Left ventricle myocardium inferior (tissue), 1 donor: ENCODE data around the gene TMEM234. TPM values are rescaled to one million over a fixed set of nuclear protein-coding genes. Genes with fewer than 3 reads are reported as not detected.
A peak's percentile ranks its signal among the peaks of the same experiment; 100 is the strongest.
"Not testable (repeated sequence)": the region's sequence is repeated elsewhere in the genome, so short reads cannot be mapped to it uniquely, and the experiment has no call there.

Source experiments
- DNase-seq: peaks from one replicate; pipeline ENCODE4 v3.0.0-alpha.2; 2020
- H3K27ac ChIP-seq: fragments of 200-600 bp; replicated peaks from 2 replicates; pipeline ENCODE4 v1.8.0; 2021
- H3K27me3 ChIP-seq: fragments of 200-600 bp; 2 replicates; pipeline ENCODE4 v1.8.0; 2021; ENCODE audit warnings: low read depth
- H3K36me3 ChIP-seq: fragments of 200-600 bp; 2 replicates; pipeline ENCODE4 v1.8.0; 2021
- H3K4me1 ChIP-seq: fragments of 200-600 bp; 2 replicates; pipeline ENCODE4 v1.8.0; 2021
- H3K4me3 ChIP-seq: fragments of 200-600 bp; 2 replicates; pipeline ENCODE4 v1.8.0; 2021; ENCODE audit warnings: mild to moderate bottlenecking, moderate library complexity
- H3K9me3 ChIP-seq: fragments of 200-600 bp; replicated peaks from 2 replicates; pipeline ENCODE4 v1.8.0; 2021
- CTCF ChIP-seq: fragments of 200-600 bp; IDR thresholded peaks from 2 replicates; pipeline ENCODE4 v1.8.0; 2021; ENCODE audit warnings: antibody characterized with exemption, mild to moderate bottlenecking, borderline replicate concordance
- intact Hi-C: fragments of 100-400 bp; cut with micrococcal nuclease; formaldehyde crosslinking; loops from one replicate; pipeline ENCODE4 v1.11.0; 2022
- long read RNA-seq: library from polyadenylated mRNA; unstranded; transcript quantifications from one replicate; pipeline ENCODE4 v2.0.0, GENCODE V29; 2021
- total RNA-seq: library from RNA; stranded (reverse); fragmentation: NEBNext Ultra II Directional; extraction: Animal tissue kit (Norgen Biotek cat#: 25700); gene quantifications from one replicate; pipeline ENCODE4 v1.2.1, GENCODE V29; 2021
- donor health status: DM: no; HTN: yes; CAD: no; lungs with severe emphysema.

The TMEM234 gene
- 10.9 TPM for total RNA-seq
- long read RNA-seq, partial matches to known transcripts, result 3 of 11 reads
- long read RNA-seq, other reads (novel, unspliced or antisense), result 2 of 11 reads

GRCh38 chr1:32221980-32222755, at the start of gene TMEM234, which contains the start of gene EIF3I:
Gene TMEM234, minus strand, starts transcription at chr1:32222353. Its CDS starts 31 bp downstream, at chr1:32222322.
Gene EIF3I, plus strand, starts transcription at chr1:32222407. Its CDS starts 35 bp downstream, at chr1:32222442.
- DNase-seq, result peak; percentile 91
- Histone ChIP-seq H3K27ac (peak within 1 kb of the TSS; percentile 92), H3K27me3 (no peaks in the 10 kb centered on the region), H3K9me3 (no peaks in the 10 kb centered on the region), H3K4me3 (peak within 1 kb of the TSS; percentile 98), H3K36me3 (peaks cover 64% of the 10 kb centered on the region), H3K4me1 (peaks cover 44% of the 10 kb centered on the region)
- intact Hi-C loops, result loop anchor here (10.0 kb wide), 1 partner anchor 93 kb away; no protein-coding TSS in a partner anchor
- no peak for TF ChIP-seq CTCF

DNA sequence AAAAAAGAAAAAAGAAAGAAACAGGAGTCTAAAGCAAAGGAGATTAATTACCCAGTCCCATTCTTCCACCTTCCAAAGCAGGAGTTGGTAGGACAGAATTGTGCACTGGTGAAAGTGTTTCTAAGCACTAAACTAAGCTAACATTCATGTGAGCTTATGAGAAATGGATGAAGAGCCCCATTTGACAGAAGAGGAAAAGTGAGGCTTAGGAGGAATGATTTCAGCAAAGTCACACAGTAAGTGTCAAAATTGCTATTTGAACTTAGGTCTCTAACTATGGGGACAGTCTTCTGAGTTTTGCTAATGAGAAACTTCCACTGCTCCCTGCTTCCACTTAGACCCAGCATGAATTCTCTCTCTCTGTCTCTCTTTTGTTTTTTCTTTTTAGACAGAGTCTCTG, 47.6 kb upstream of the TMEM234 start:
- H3K27ac ChIP-seq, result no peak overlapping the region
- H3K4me3 ChIP-seq, result no peak overlapping the region
- DNase-seq, result no peak
- no peak for TF ChIP-seq CTCF
- intact Hi-C loops, result no loop called here
- no peaks in the 10 kb centered on the region for H3K9me3 ChIP-seq
- peaks cover 3% of the 10 kb centered on the region for H3K4me1 ChIP-seq
- no peaks in the 10 kb centered on the region for H3K36me3 ChIP-seq
- peaks cover 34% of the 10 kb centered on the region for H3K27me3 ChIP-seq

DNA sequence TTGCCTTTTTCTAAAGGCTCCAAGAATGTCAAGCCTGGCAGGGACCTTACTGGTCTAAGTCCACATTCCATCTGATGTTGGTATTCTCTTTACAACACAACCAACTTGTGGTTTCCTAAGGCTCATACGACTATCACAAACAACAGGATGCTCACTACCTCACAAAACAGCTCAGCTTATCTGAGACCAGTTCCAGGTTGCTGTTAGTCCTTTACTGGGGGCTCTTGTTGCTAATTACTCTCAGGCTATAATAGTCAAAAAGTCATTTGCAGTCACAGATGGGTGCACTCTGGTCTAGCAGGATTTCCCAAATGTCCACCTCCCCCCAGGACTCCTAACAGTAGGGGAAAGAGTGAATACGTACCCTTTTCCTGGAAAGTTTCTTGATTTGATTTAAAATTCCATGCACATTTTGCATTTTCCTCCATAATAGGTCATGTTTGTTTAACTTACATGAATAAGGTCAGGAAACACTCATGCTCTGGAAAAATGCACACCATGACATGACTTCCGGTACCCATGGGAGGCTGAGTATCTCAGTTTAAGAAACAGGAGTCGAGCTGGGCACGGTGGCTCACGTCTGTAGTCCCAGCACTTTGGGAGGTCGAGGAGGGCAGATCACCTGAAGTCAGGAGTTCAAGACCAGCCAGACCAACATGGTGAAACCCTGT, 44.9 kb upstream of the TMEM234 start:
- TF ChIP-seq CTCF, result no peak
- no peak overlapping the region for H3K27ac ChIP-seq
- intact Hi-C loops, result no loop called here

DNA sequence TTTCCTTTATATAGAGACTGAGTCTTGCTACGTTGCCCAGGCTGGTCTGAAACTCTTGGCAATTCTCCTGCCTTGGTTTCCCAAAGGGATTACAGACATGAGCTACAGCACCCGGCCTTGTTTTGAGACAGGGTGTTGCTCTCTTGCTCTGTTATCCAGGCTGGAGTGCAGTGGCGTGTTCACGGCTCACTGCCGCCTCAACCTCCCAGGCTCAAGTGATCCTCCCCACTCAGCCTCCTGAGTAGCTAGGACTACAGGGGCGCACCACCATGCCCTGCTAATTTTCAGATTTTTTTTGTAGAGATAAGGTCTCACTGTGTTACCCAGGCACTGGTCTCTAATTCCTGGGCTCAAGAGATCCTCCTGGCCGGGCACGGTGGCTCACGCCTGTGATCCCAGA, 43.7 kb upstream of the TMEM234 start:
- no peaks in the 10 kb centered on the region for H3K9me3 ChIP-seq
- H3K4me3 ChIP-seq, result no peak overlapping the region
- H3K27ac ChIP-seq, result no peak overlapping the region
- no peaks in the 10 kb centered on the region for H3K36me3 ChIP-seq
- peaks cover 3% of the 10 kb centered on the region for H3K4me1 ChIP-seq
- H3K27me3 ChIP-seq, result peaks cover 2% of the 10 kb centered on the region
- intact Hi-C loops, result no loop called here
- no peak for DNase-seq
- no peak for TF ChIP-seq CTCF

More for the DNA sequence above, 44.9 kb upstream of the TMEM234 start:
- Histone ChIP-seq H3K4me3 (no peak overlapping the region), H3K36me3 (no peaks in the 10 kb centered on the region), H3K4me1 (peaks cover 3% of the 10 kb centered on the region), H3K9me3 (no peaks in the 10 kb centered on the region), H3K27me3 (peaks cover 14% of the 10 kb centered on the region)
- DNase-seq, result no peak

GRCh38 chr1:32263744-32264143, 41.6 kb upstream of the TMEM234 start:
- no peaks in the 10 kb centered on the region for H3K36me3 ChIP-seq
- DNase-seq, result no peak
- intact Hi-C loops, result no loop called here
- no peak overlapping the region for H3K4me3 ChIP-seq
- no peak overlapping the region for H3K27ac ChIP-seq
- peaks cover 3% of the 10 kb centered on the region for H3K4me1 ChIP-seq
- H3K9me3 ChIP-seq, result no peaks in the 10 kb centered on the region
- no peaks in the 10 kb centered on the region for H3K27me3 ChIP-seq
- no peak for TF ChIP-seq CTCF

GRCh38 chr1:32263236-32263593, 41.1 kb upstream of the TMEM234 start:
- DNase-seq, result not testable (repeated sequence)

More at GRCh38 chr1:32263236-32263593, 41.1 kb upstream of the TMEM234 start:
- H3K36me3 ChIP-seq, H3K4me3 ChIP-seq, intact Hi-C loops, H3K27ac ChIP-seq, H3K4me1 ChIP-seq, H3K27me3 ChIP-seq, H3K9me3 ChIP-seq: not testable (repeated sequence)
